Camera-type eye (tissue), 1 donor: ENCODE data around the gene CRLF3. TPM values are rescaled to one million over a fixed set of nuclear protein-coding genes. Genes with fewer than 3 reads are reported as not detected.

Experiments
- total RNA-seq: library from RNA; depleted of rRNA; stranded (reverse); fragments of >200 nt; gene quantifications from one replicate; pipeline ENCODE4 v1.2.3, GENCODE V29; 2014

The CRLF3 gene
- total RNA-seq = 17.9 TPM

GRCh38 chr17:30824356-30825145 is at the start of gene CRLF3:
CRLF3 (minus strand) TSS chr17:30824692; CDS start chr17:30824651, 41 bp downstream.

GRCh38 chr17:30831663-30832437 is 7.4 kb upstream of the CRLF3 start, which contains the start of gene ATAD5:
ATAD5 (plus strand) TSS chr17:30831966; CDS start chr17:30832348, 382 bp downstream.

Other genes with a start within 250 kb of the CRLF3 start
- 8.5 TPM for gene ATAD5, start 7.3 kb upstream of the CRLF3 start, total RNA-seq
- gene TEFM, start 81.5 kb upstream of the CRLF3 start, total RNA-seq = 30.8 TPM
- 5.5 TPM for gene ADAP2, start 97.3 kb upstream of the CRLF3 start, total RNA-seq
- gene RNF135, start 146.3 kb upstream of the CRLF3 start, total RNA-seq = 9.6 TPM